Panc1 (cell line): Measurements from ENCODE around the gene CSTPP1.

Experiments used
- POLR2AphosphoS5 ChIP-seq: IDR thresholded peaks from 2 replicates; pipeline ENCODE4 v1.6.1; 2012; ENCODE audit warnings: mild to moderate bottlenecking, low read depth, low read length, moderate library complexity
- SIN3A ChIP-seq: IDR thresholded peaks from 2 replicates; pipeline ENCODE4 v1.6.1; 2012; ENCODE audit warnings: low read depth, mild to moderate bottlenecking, low read length, moderate library complexity, borderline replicate concordance; ENCODE audit not compliant: insufficient read depth
- TCF7L2 ChIP-seq: IDR thresholded peaks from 2 replicates; pipeline ENCODE4 v1.6.1; 2011; ENCODE audit warnings: mild to moderate bottlenecking, low read depth, low read length, inconsistent platforms
- TF ChIP-seq, protein P1 (sequence below): fragments of 450-650 bp; IDR thresholded peaks from 2 replicates; pipeline ENCODE4 v1.5.1; 2017; ENCODE audit warnings: mild to moderate bottlenecking
- TF ChIP-seq, protein P2 (sequence below), 2 experiments: IDR thresholded peaks; 2 replicates each; pipeline ENCODE4 v1.6.1; 2011 to 2012; ENCODE audit warnings: low read depth in 2 of 2, control low read depth in 1 of 2, low read length in 1 of 2, mild to moderate bottlenecking in 1 of 2, moderate library complexity in 1 of 2; ENCODE audit not compliant: insufficient read depth in 1 of 2

GRCh38 chr11:47163193-47163592, 226.6 kb downstream of the CSTPP1 start:
- TF ChIP-seq POLR2AphosphoS5 (peak; percentile 21; the same call in 1 of the 2 replicates), SIN3A (no peak), TCF7L2 (no peak)
- TF ChIP-seq, protein P1, sequence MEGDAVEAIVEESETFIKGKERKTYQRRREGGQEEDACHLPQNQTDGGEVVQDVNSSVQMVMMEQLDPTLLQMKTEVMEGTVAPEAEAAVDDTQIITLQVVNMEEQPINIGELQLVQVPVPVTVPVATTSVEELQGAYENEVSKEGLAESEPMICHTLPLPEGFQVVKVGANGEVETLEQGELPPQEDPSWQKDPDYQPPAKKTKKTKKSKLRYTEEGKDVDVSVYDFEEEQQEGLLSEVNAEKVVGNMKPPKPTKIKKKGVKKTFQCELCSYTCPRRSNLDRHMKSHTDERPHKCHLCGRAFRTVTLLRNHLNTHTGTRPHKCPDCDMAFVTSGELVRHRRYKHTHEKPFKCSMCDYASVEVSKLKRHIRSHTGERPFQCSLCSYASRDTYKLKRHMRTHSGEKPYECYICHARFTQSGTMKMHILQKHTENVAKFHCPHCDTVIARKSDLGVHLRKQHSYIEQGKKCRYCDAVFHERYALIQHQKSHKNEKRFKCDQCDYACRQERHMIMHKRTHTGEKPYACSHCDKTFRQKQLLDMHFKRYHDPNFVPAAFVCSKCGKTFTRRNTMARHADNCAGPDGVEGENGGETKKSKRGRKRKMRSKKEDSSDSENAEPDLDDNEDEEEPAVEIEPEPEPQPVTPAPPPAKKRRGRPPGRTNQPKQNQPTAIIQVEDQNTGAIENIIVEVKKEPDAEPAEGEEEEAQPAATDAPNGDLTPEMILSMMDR = no peak
- TF ChIP-seq, protein P2, sequence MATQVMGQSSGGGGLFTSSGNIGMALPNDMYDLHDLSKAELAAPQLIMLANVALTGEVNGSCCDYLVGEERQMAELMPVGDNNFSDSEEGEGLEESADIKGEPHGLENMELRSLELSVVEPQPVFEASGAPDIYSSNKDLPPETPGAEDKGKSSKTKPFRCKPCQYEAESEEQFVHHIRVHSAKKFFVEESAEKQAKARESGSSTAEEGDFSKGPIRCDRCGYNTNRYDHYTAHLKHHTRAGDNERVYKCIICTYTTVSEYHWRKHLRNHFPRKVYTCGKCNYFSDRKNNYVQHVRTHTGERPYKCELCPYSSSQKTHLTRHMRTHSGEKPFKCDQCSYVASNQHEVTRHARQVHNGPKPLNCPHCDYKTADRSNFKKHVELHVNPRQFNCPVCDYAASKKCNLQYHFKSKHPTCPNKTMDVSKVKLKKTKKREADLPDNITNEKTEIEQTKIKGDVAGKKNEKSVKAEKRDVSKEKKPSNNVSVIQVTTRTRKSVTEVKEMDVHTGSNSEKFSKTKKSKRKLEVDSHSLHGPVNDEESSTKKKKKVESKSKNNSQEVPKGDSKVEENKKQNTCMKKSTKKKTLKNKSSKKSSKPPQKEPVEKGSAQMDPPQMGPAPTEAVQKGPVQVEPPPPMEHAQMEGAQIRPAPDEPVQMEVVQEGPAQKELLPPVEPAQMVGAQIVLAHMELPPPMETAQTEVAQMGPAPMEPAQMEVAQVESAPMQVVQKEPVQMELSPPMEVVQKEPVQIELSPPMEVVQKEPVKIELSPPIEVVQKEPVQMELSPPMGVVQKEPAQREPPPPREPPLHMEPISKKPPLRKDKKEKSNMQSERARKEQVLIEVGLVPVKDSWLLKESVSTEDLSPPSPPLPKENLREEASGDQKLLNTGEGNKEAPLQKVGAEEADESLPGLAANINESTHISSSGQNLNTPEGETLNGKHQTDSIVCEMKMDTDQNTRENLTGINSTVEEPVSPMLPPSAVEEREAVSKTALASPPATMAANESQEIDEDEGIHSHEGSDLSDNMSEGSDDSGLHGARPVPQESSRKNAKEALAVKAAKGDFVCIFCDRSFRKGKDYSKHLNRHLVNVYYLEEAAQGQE (IDR thresholded peaks at IDR 0.05; ENCODE audit: insufficient read depth in 1 of 2, low read depth in 2 of 2, low read length in 1 of 2) = no peak
